ENCODE results near the gene CHST11.

CHST11 gene

GRCh38 chr12:104669089-104669721 lies 212.5 kb downstream of the CHST11 start:
- DNase-seq (ENCODE audit: low read depth): no peak
- peak; percentile 43; the same call in 1 of the 2 replicates for TF ChIP-seq CTCF (conservative IDR thresholded peaks at IDR 0.05; ENCODE audit: low read length)
- H3K4me3 ChIP-seq (ENCODE audit: low read length): no peak overlapping the region

GRCh38 chr12:104669851-104670337 lies 213.1 kb downstream of the CHST11 start:
- no peak overlapping the region for H3K4me3 ChIP-seq (ENCODE audit: low read length)
- TF ChIP-seq CTCF (conservative IDR thresholded peaks at IDR 0.05; ENCODE audit: low read length): no peak
- peak; percentile 64 for DNase-seq (ENCODE audit: low read depth)

GRCh38 chr12:104670439-104671408 lies 214.0 kb downstream of the CHST11 start:
- TF ChIP-seq CTCF (conservative IDR thresholded peaks at IDR 0.05; ENCODE audit: low read length): no peak
- no peak for DNase-seq (ENCODE audit: low read depth)
- no peak overlapping the region for H3K4me3 ChIP-seq (ENCODE audit: low read length)

- H3K4me3 ChIP-seq (ENCODE audit: low read length): no peak overlapping the region
- TF ChIP-seq CTCF (conservative IDR thresholded peaks at IDR 0.05; ENCODE audit: low read length): no peak
- DNase-seq (ENCODE audit: low read depth): peak; percentile 95
Measured at GRCh38 chr12:104671409-104672095, 214.8 kb downstream of the CHST11 start.

- no peak for TF ChIP-seq CTCF (conservative IDR thresholded peaks at IDR 0.05; ENCODE audit: low read length)
- no peak overlapping the region for H3K4me3 ChIP-seq (ENCODE audit: low read length)
- DNase-seq (ENCODE audit: low read depth): no peak
Measured at GRCh38 chr12:104672096-104672445, 215.3 kb downstream of the CHST11 start.

GRCh38 chr12:104672501-104673265 lies 215.9 kb downstream of the CHST11 start:
- no peak overlapping the region for H3K4me3 ChIP-seq (ENCODE audit: low read length)
- DNase-seq (ENCODE audit: low read depth): peak; percentile 63
- TF ChIP-seq CTCF (conservative IDR thresholded peaks at IDR 0.05; ENCODE audit: low read length): no peak

Measured in AG10803 (cell line).